HepG2 (cell line): ENCODE results near the gene ZNRF3. TPM values are rescaled to one million over a fixed set of nuclear protein-coding genes. Genes with fewer than 3 reads are reported as not detected.

Experiments
- CHD2 ChIP-seq: IDR thresholded peaks from 2 replicates; pipeline ENCODE4 v1.6.1; 2011; ENCODE audit warnings: low read depth, low read length, improper control_type of control experiment
- DR1 ChIP-seq: sonication (generic); formaldehyde crosslinking; IDR thresholded peaks from 2 replicates; pipeline ENCODE4 v1.8.0; 2021; ENCODE audit warnings: mild to moderate bottlenecking, missing genetic modification reagents, inconsistent platforms
- FLYWCH1 ChIP-seq: sonication (generic); formaldehyde crosslinking; IDR thresholded peaks from 2 replicates; pipeline ENCODE4 v1.8.1; 2023; ENCODE audit warnings: mild to moderate bottlenecking, missing genetic modification reagents
- FOXP4 ChIP-seq: sonication (generic); formaldehyde crosslinking; IDR thresholded peaks from 2 replicates; pipeline ENCODE4 v1.4.0; 2020; ENCODE audit warnings: missing genetic modification reagents
- GFI1 ChIP-seq: sonication (generic); formaldehyde crosslinking; IDR thresholded peaks from 2 replicates; pipeline ENCODE4 v1.5.0; 2020; ENCODE audit warnings: missing genetic modification reagents, mild to moderate bottlenecking, borderline replicate concordance
- HHEX ChIP-seq: IDR thresholded peaks from 2 replicates; pipeline ENCODE4 v1.6.1; 2016; ENCODE audit warnings: control low read depth
- HMG20A ChIP-seq: IDR thresholded peaks from 2 replicates; pipeline ENCODE4 v1.6.1; 2016; ENCODE audit warnings: borderline replicate concordance
- HNF4A ChIP-seq: sonication (generic); formaldehyde crosslinking; IDR thresholded peaks from 2 replicates; pipeline ENCODE4 v1.4.0; 2020; ENCODE audit warnings: missing genetic modification reagents
- MEIS2 ChIP-seq: sonication (generic); formaldehyde crosslinking; IDR thresholded peaks from 2 replicates; pipeline ENCODE4 v1.9.0; 2021; ENCODE audit warnings: mild to moderate bottlenecking, missing genetic modification reagents
- PAWR ChIP-seq: sonication (generic); formaldehyde crosslinking; IDR thresholded peaks from 2 replicates; pipeline ENCODE4 v1.4.0; 2020; ENCODE audit warnings: missing genetic modification reagents, mild to moderate bottlenecking, borderline replicate concordance
- PPARG ChIP-seq: conservative IDR thresholded peaks from 2 replicates; pipeline ENCODE4 v1.6.1; 2016; ENCODE audit warnings: missing biosample characterization, missing genetic modification reagents
- SCMH1 ChIP-seq: sonication (generic); formaldehyde crosslinking; IDR thresholded peaks from 2 replicates; pipeline ENCODE4 v1.9.0; 2021; ENCODE audit warnings: missing genetic modification reagents, mild to moderate bottlenecking, borderline replicate concordance
- SIN3B ChIP-seq: fragments of 150-350 bp; IDR thresholded peaks from 2 replicates; pipeline ENCODE4 v1.6.1; 2014; ENCODE audit warnings: low read length
- SKI ChIP-seq: fragments of 450-650 bp; IDR thresholded peaks from one replicate; pipeline ENCODE4 v1.6.1; 2018; ENCODE audit warnings: mild to moderate bottlenecking; ENCODE audit not compliant: partially characterized antibody
- SOX13 ChIP-seq, 3 experiments: fragments of 450-650 bp in 1 of 3; sonication (generic) in 1 of 3; formaldehyde crosslinking in 1 of 3; IDR thresholded peaks in 2 of 3; conservative IDR thresholded peaks in 1 of 3; 2 replicates each; pipeline versions ENCODE4 v1.5.0 to v1.6.1; 2016 to 2020; ENCODE audit warnings: antibody characterized with exemption in 1 of 3, mild to moderate bottlenecking in 1 of 3, missing compliant biosample characterization in 1 of 3, missing genetic modification reagents in 1 of 3, moderate library complexity in 1 of 3
- YEATS4 ChIP-seq: sonication (generic); formaldehyde crosslinking; IDR thresholded peaks from 2 replicates; pipeline ENCODE4 v1.4.0; 2020; ENCODE audit warnings: missing genetic modification reagents, borderline replicate concordance
- ZNF205 ChIP-seq: IDR thresholded peaks from 2 replicates; pipeline ENCODE4 v1.6.1; 2018; ENCODE audit warnings: missing biosample characterization, missing genetic modification reagents
- ZNF234 ChIP-seq: sonication (generic); formaldehyde crosslinking; conservative IDR thresholded peaks from 2 replicates; pipeline ENCODE4 v1.5.1; 2020; ENCODE audit warnings: mild to moderate bottlenecking, missing genetic modification reagents
- ZNF264 ChIP-seq: sonication (generic); formaldehyde crosslinking; IDR thresholded peaks from 2 replicates; pipeline ENCODE4 v1.4.0; 2020; ENCODE audit warnings: missing genetic modification reagents
- ZNF780A ChIP-seq: sonication (generic); formaldehyde crosslinking; IDR thresholded peaks from 2 replicates; pipeline ENCODE4 v1.8.0; 2022; ENCODE audit warnings: mild to moderate bottlenecking, missing genetic modification reagents, moderate library complexity
- ZNF784 ChIP-seq: sonication (generic); formaldehyde crosslinking; IDR thresholded peaks from 2 replicates; pipeline ENCODE4 v1.5.1; 2020; ENCODE audit warnings: missing genetic modification reagents, mild to moderate bottlenecking, borderline replicate concordance
- ZNF841 ChIP-seq: sonication (generic); formaldehyde crosslinking; IDR thresholded peaks from 2 replicates; pipeline ENCODE4 v1.8.1; 2023; ENCODE audit warnings: missing genetic modification reagents, borderline replicate concordance
- ZSCAN29 ChIP-seq: sonication (generic); formaldehyde crosslinking; conservative IDR thresholded peaks from 2 replicates; pipeline ENCODE4 v1.4.0; 2020; ENCODE audit warnings: mild to moderate bottlenecking, missing genetic modification reagents
- polyA plus RNA-seq, 8 experiments: library from polyadenylated mRNA; depleted of rRNA in 3 of 8; stranded (reverse) in 7 of 8; unstranded in 1 of 8; fragments of >200 nt; fragmentation: Illumina TruSeq in 4 of 8; extraction: Trizol in 4 of 8; gene quantifications; 2 replicates each; pipeline versions ENCODE4 v1.2.1 to v1.2.3, GENCODE V29; 2011 to 2016; ENCODE audit warnings: low read depth in 4 of 8, missing spikeins in 1 of 8, mixed read lengths in 1 of 8; ENCODE audit not compliant: insufficient read depth in 1 of 8
- total RNA-seq, 5 experiments: library from RNA; depleted of rRNA; stranded (reverse); fragments of >200 nt; fragmentation: Illumina TruSeq; extraction: Trizol; gene quantifications; 2 replicates each; pipeline ENCODE4 v1.2.3, GENCODE V29; 2016; ENCODE audit warnings: low read depth in 1 of 5
- TF ChIP-seq, protein P1 (sequence below): IDR thresholded peaks from 2 replicates; pipeline ENCODE4 v1.6.1; 2016; ENCODE audit warnings: control low read depth

Gene ZNRF3
- total and polyA plus RNA-seq, 2 of the 13 experiments (the other 11 are each of a cell fraction or from before 2014, with no cell fraction given), result 20.3 to 36.7 TPM

DNA sequence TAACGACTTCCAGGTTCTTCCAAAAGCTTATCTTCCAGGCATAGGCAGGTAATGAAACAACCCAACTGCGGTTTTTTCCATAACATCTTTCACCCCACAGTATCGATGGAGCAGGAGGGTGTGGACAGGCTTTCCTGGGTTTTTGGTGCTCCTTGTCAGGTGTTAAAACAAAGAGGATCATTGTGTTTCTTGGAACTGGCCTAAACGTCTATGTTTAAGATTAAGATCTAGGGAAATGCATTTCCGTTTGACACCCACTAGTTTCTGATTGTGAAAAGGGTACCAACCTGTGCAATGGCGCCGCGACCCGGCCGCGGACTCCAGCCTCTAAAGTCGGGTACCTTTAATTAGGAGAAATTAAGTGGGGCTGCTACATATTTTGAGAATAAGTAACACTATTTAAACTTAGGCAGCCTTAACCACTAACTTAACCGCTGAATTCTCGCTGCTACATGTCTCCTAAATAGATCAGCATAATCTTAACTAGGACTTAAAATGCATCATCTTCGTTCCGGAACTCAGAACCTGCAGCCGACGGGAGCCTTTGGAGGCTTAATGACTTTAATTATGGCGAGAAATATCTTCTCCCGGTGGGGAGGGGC is 146.7 kb downstream of the ZNRF3 start (continued):
- TF ChIP-seq SOX13 (IDR thresholded peaks at IDR 0.05), result no peak
- peak in 1 of 2 experiments; percentile 47; a peak in 2 of 4 replicates for TF ChIP-seq SOX13 (CRISPR knock-in tag; conservative IDR thresholded peaks at IDR 0.05 in 1 of 2, IDR thresholded peaks at IDR 0.05 in 1 of 2)
- TF ChIP-seq SCMH1 (CRISPR knock-in tag), result no peak
- peak; percentile 39; the same call in 1 of the 2 replicates for TF ChIP-seq PPARG (CRISPR knock-in tag)
- TF ChIP-seq ZNF841 (CRISPR knock-in tag), result no peak
- peak; percentile 33; the same call in 1 of the 2 replicates for TF ChIP-seq MEIS2 (CRISPR knock-in tag)
- no peak for TF ChIP-seq ZNF234 (CRISPR knock-in tag)
- peak; percentile 60 for TF ChIP-seq FOXP4 (CRISPR knock-in tag)
- TF ChIP-seq SKI, result no peak
- TF ChIP-seq ZNF784 (CRISPR knock-in tag), result no peak
- 0 out of 2 replicates have a peak, but pooled peaks have one; percentile 16 for TF ChIP-seq HMG20A
- no peak for TF ChIP-seq CHD2
- 0 out of 2 replicates have a peak, but pooled peaks have one; percentile 4 for TF ChIP-seq YEATS4 (CRISPR knock-in tag)
- no peak for TF ChIP-seq ZSCAN29
- 0 out of 2 replicates have a peak, but pooled peaks have one; percentile 17 for TF ChIP-seq GFI1 (CRISPR knock-in tag)
- TF ChIP-seq HNF4A (CRISPR knock-in tag), result no peak; the same call in 1 of the 2 replicates
- TF ChIP-seq ZNF264, result no peak
- no peak for TF ChIP-seq SIN3B
- no peak for TF ChIP-seq HHEX
- no peak for TF ChIP-seq FLYWCH1 (CRISPR knock-in tag)
- TF ChIP-seq DR1 (CRISPR knock-in tag), result no peak
- no peak for TF ChIP-seq PAWR (CRISPR knock-in tag)
- TF ChIP-seq ZNF205 (CRISPR knock-in tag), result no peak
- TF ChIP-seq, protein P1, sequence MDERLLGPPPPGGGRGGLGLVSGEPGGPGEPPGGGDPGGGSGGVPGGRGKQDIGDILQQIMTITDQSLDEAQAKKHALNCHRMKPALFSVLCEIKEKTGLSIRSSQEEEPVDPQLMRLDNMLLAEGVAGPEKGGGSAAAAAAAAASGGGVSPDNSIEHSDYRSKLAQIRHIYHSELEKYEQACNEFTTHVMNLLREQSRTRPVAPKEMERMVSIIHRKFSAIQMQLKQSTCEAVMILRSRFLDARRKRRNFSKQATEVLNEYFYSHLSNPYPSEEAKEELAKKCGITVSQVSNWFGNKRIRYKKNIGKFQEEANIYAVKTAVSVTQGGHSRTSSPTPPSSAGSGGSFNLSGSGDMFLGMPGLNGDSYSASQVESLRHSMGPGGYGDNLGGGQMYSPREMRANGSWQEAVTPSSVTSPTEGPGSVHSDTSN, result no peak
- no peak for TF ChIP-seq ZNF780A
